Right ventricle myocardium superior (tissue), 1 donor: ENCODE measurements around the gene ITGB3BP. TPM values are rescaled to one million over a fixed set of nuclear protein-coding genes. Genes with fewer than 3 reads are reported as not detected.
"Not testable (repeated sequence)": the region's sequence is repeated elsewhere in the genome, so short reads cannot be mapped to it uniquely, and the experiment has no call there.

Experiments used
- ATAC-seq: fragments of 200-7000 bp; cut with Tn5 transposase; one replicate; pipeline ENCODE4 v1.9.1; 2020; ENCODE audit warnings: mild to moderate bottlenecking; ENCODE audit not compliant: poor library complexity
- DNase-seq: peaks from one replicate; pipeline ENCODE4 v3.0.0-alpha.2; 2020
- intact Hi-C: fragments of 100-400 bp; cut with DNase I; formaldehyde crosslinking; loops from one replicate; pipeline ENCODE4 v1.11.2; 2022
- long read RNA-seq: library from polyadenylated mRNA; unstranded; transcript quantifications from one replicate; pipeline ENCODE4 v2.0.0, GENCODE V29; 2021
- total RNA-seq: library from RNA; stranded (reverse); fragmentation: NEBNext Ultra II Directional; extraction: Animal tissue kit (Norgen Biotek cat#: 25700); gene quantifications from one replicate; pipeline ENCODE4 v1.2.1, GENCODE V29; 2021
- donor health status: DM: no; HTN: yes; CAD: no; lungs with severe emphysema.

ITGB3BP gene, protein sequence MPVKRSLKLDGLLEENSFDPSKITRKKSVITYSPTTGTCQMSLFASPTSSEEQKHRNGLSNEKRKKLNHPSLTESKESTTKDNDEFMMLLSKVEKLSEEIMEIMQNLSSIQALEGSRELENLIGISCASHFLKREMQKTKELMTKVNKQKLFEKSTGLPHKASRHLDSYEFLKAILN
- 8.4 TPM for total RNA-seq
- long read RNA-seq, partial matches to known transcripts, result 0 of 5 reads
- long read RNA-seq, other reads (novel, unspliced or antisense), result 3 of 5 reads

DNA sequence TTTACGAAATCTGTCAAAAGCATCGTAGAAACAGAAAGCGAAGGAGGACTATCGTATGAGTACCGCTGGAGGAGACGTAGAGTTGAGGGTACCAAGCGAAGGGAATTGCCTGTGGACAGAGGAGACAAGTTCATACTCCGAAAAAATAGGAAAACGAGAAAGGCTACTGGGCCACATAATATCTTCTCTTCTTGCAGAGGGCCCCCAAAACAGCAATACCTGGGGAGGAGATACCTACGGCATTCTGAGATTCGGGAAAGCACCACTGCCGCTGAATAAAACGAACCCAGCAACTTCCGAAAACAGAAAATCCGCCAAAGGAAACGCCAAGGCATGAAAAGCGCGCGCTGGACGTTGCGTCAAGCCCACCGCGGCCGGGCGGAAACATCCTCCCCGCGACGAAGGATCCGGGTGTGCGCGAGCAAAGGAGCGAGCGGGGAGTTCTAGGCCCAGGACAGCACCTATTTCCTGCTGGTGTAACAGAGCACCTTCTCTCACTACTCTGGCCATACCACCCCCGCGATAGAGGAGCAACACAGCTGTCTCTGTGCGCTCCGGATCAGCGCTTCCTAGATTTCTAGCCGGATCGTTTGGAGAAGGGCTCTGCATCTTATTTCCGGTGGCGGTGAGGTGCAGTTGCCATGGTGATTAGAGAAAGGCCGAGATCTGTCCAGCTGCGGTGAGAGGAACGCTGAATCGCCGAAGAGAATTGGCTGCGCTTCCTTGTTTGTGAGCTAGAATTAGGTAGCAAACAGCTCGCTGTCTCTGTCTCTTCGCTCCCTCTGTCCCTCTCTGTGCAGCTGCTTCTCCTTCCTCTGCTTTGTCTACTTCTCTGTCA lies at the start of gene ITGB3BP, which contains the start of gene EFCAB7:
Gene ITGB3BP (minus strand): TSS at position 335 of the 838 bp plus-strand sequence. CDS start 92 bp downstream, at position 243.
Gene EFCAB7 (plus strand): TSS at position 635 of the 838 bp plus-strand sequence. CDS start 2,048 bp downstream, outside the sequence.
- intact Hi-C loops, result no loop called here
- ATAC-seq (peak; percentile 95), DNase-seq (peak; percentile 85)

DNA sequence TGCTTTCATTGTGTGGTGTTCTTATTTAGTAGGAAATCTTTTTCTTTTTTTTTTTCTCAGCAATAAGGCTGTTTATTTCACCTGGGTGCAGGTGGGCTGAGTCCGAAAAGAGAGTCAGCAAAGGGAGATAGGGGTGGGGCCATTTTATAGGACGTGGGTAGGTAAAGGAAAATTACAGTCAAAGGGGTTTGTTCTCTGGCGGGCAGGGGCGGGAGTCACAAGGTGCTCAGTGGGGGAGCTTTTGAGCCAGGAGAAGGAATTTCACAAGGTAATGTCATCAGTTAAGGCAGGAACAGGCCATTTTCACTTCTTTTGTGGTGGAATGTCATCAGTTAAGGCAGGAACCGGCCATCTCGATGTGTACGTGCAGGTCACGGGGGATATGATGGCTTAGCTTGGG lies 49.7 kb upstream of the ITGB3BP start:
- intact Hi-C loops, ATAC-seq, DNase-seq: not testable (repeated sequence)

DNA sequence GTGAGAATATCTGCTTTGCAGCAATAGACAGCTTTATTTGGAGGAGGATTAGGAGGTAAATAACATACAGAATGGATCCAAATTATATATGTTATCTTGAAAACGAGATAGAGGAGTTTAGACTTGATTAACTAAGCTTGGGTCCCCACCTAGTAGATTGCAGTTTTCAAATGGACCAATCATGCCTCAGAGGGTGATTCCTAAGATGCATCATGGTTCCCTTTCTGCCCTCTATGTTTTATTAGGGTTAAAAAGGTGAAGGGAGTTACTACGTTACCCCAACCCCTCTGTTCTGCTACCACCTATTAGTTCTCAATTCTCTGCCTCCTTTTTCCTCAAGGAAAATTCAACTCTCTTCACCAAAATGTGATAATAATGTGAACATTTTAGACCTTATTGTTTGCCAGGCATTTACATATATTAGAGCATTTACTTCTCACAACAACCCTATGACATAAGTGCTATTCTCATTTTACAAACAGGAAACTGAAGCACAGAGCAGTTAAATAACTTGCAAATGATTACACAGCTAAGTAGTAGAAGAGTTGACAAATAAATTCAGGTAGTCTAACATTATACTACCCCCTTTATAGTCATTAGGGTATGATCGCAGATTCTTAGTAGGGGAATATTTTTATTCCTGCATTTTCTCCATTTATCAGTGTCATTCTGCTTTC lies 46.8 kb upstream of the ITGB3BP start:
- intact Hi-C loops, result no loop called here
- DNase-seq (no peak), ATAC-seq (no peak)

DNA sequence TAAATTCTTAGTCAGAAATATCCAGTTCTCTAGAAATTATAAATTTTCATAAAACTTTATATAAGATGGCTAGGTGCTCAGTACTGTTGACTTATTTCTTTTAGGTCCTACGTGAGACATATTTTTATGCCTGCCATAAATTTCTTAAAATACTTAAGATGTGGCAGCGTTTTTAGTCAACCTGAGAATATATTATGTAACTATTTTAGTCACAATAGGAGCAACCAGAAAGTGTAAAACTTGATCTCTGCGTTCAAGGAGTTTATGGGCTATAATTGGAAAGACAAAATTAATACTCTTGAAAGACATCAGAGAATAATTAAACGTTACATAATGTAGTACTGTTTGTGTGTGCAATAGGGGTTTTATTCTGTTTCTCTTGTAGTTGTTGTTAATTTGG lies 46.0 kb upstream of the ITGB3BP start:
- DNase-seq (no peak), ATAC-seq (no peak)
- intact Hi-C loops, result no loop called here

DNA sequence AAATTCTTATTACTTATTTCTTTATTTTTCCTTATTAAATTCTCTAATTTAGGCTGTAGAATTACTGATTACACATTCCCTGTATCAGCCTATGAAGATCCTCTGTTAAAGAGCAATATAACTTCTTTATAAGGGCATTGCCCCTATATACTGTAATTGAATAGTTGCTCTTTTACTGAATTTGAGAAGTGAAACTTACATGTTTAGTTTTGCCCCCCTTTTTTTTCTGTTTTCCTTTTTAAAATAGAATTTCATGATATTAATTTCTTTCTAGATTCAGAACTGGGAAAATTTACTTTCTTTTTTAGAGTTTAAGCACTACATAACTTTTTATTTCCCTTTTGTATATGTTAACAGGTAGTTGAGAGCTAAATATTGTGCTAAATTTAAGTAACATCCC lies 40.7 kb upstream of the ITGB3BP start:
- ATAC-seq (no peak), DNase-seq (no peak)
- intact Hi-C loops, result no loop called here

DNA sequence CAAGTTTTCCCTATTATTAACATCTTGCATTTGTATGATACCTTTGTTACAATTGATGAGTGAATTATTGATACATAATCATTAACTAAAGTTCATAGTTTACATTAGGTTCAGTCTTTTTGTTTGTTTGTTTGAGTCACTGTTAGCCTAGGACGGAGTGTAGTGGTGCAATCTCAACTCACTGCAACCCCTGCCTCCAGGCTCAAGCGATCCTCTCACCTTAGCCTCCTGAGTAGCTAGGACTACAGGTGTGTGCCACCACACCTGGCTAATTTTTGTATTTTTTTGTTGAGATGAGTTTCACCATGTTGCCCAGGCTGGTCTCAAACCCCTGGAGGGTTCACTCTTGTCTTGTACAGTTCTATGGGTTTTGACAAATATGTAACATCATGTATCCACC lies 36.3 kb upstream of the ITGB3BP start:
- intact Hi-C loops, result no loop called here
- ATAC-seq (no peak), DNase-seq (no peak)

DNA sequence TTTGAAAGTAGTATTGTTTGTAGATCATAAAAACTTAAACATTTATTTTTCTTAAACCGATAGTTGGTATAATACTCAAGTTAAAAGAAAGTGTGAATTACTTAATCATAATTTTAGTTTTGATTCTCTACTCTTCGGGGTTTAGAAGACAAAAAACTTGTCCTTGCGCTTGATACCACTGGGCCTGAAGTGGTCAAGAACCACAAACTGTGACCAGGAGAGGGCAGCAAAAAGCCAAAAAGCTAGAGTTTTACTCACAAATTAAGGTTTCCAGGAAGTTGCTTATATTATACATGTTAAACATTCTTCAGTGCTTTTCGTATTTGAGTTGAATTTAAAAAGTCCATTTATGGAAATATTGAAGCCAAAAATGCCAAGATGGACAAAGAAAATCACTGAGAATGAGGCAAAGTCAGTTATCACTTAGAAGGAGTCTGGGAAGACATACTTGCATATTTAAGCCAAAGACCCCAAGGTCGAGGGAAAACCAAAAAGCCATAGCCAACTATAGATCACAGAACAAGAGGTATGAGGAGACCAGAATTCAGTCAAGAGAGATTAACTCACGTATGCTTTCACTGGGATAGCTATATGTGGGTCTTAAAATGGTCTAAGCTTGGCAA lies 34.5 kb upstream of the ITGB3BP start:
- DNase-seq (no peak), ATAC-seq (no peak)
- intact Hi-C loops, result no loop called here

DNA sequence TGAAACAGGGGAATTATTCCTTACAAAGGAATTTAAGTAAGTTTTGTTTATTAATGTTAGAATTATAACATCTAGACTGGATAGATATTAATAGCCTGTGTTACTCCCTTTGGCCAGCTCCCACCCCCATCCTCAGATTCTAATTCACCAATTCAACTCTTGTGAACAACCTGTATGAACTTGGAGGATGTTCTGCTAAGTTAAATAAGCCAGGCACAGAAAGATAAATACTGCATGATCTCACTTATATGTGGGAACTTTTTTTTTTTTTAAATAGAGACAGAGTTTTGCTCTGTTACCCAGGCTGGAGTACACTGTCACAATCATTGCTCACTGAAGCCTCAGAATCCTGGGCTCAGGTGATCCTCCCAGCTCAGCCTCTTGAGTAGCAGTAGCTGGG lies 32.5 kb upstream of the ITGB3BP start:
- DNase-seq (no peak), ATAC-seq (no peak)
- intact Hi-C loops, result no loop called here

DNA sequence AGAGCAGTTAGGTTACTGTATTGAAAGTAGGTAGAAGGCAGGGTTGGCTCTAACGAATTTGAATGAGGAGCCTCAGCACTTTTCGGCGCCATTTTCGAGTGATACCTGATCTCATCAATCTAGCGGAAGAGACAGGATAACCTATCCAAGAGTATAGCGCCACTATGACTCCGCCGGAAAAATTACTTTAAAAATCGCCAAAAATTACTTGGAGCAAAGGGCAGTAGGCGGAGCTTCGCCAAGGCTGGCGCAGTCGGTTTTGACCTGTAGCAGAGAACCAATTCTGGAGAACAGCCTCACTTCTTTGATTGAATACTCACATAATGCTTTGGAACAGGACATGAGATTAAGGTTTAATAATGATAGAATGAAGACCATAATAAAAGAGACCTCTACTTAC lies 25.9 kb upstream of the ITGB3BP start:
- ATAC-seq, result no peak
- intact Hi-C loops, result no loop called here
- no peak for DNase-seq

DNA sequence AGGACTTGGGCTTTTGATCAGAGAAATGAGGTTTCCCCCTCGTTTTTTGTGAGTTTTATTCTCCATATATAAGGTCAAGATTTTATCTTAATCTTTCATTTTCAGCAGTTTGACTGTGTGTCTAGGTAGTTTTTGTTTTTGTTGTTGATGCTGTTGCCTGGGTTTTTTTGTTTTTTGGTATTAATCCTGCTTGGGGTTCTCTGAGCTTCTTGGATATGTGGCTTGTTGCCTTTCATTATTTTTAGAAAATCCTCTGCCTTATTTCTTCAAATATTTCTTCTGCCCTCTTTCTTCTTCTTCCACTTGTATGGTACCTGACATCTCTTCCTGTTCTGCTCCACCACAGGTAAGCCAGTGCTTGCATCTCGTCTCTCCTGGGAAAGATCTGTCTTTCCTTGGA lies 25.3 kb upstream of the ITGB3BP start:
- intact Hi-C loops, result no loop called here
- no peak for ATAC-seq
- no peak for DNase-seq

DNA sequence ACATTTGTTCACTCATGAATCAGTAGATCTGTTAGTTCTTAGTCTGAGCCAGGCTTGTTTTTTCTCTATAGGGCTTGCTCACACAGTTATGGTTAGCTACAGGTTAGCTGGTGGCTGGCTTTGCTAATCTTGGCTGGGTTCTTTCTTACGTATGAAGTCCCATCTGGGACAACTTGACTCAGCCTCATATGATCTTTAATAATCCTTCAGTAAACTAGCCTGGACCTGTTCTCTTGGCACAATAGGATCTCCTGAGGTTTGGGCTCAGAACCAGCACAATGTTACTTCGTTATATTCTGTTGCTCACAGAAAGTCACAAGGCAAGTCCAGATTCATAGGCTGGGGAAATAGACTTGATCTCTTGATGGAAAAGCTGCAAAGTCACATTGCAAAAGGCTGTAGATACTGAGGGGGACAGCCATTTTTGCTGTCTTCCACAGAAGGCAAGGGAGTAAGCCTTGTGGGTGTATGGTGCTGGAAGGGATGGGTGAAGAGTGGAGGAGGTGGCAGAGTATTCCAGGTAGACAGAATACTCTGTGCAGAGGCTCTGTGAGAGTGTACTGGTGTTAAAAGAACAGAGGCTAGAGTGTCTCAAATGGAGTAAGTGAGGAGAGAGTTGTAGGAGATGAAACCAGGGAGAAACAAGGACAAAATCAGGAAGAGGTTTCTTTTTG lies 24.7 kb upstream of the ITGB3BP start:
- ATAC-seq (peak; percentile 49), DNase-seq (no peak)
- intact Hi-C loops, result no loop called here

DNA sequence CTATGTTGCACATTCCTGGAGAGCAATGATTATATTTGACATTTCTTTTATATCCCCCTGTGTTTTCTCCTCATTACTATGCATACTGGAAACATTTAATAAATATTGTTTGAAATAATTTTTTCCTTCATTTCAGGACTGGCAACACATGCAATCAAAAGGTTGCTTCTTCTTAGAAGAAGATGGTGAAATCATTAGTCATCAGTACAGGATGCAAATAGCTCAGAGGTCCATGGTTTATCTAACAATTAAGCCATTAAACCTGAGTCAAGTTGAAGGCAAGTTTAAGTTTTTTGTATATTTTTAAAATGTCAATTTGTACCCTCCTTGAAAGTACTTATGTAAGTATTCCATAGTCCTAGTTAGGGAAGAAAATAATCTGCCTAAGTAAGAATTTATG lies 22.8 kb upstream of the ITGB3BP start:
- DNase-seq (no peak), ATAC-seq (no peak)
- intact Hi-C loops, result no loop called here

DNA sequence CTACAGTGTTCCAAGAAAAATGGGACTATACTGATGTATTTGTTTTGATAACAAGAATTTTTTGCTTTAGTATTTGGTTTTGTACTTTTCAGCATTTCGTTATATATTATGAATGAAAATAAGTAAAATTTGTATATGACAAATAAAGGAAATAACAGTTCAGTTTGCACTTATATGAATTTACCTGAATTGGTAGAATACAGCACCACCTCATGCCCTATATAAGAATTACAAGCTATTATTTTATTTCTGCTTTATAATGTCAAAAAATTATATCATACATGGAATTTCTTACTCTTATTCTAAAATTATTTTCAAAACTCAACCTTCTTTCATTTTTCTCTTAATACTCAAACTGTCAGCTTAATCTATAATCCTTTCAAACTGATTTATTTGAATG lies 14.9 kb upstream of the ITGB3BP start:
- ATAC-seq (no peak), DNase-seq (no peak)
- intact Hi-C loops, result no loop called here

DNA sequence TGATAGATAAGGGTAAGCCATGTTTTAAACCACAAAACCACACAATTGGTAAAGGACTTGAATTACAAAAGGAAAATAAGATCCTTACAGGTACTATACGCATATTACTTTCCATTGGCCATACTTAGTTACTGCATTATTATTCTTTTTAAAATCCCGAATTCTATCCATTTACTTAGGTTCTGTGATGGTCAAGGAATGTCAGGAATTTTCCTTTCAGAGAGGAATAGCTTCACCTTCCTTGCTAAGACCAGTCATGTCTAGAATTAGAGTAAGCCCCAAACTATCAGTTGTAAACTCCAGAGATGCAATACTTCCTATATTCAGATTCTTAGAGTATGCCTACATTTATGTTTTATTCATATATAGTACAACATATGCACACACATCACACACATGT lies 14.0 kb upstream of the ITGB3BP start:
- DNase-seq, result no peak
- intact Hi-C loops, result no loop called here
- ATAC-seq, result no peak

DNA sequence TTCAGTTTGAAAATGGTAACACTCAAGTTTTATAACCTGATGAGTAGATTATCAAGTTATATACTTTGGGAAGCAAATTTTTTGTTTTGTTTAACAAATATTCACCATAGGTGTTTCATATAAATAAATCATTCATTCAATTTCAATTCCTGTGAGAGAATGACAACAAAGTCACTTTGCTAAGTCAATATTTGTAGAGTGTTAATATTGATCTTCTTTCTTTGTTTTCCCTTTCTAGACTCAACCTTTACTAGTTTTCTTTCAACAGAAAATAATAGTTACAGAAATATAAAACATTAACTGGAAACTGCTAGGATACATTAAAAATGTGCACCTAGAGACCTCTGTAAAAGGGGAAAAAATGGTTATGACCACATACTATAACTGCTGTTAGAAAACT lies 11.4 kb upstream of the ITGB3BP start:
- ATAC-seq, result no peak
- intact Hi-C loops, result no loop called here
- no peak for DNase-seq

DNA sequence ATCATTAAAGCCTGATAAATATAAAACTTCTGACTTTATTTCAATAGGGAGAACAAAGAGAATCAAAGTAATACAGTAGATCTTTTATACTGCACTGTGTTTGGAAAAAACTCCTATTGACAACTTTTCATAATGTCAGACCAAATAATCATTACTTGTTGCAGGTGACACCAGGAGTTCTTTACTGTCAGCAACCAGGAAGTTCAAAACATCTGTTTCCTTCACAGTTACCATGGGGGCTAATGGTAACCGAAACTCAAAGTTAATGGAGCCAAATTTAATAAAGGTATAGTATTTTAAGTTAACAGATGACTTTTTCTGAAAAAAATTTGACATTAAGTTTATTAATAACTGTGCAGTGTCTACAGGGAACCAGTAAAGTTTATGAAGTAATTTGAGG lies 10.9 kb upstream of the ITGB3BP start:
- no peak for ATAC-seq
- DNase-seq, result no peak
- intact Hi-C loops, result no loop called here

DNA sequence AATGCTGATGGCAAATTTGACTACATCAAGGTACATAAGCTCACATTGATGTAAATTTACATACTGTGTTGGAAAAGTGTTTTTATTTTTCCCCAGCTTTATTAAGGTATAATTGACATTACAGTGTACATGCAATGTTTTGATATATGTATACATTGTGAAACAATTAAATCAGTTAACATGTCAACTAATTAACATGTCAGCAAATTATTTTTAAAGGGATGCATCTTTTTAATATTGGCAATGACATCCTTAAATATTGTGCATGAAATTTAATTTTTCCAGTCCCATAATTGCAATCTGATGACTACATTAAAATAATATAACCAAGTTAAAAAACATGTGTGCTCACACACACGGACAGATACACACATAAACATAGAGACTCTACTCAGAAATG lies 9.7 kb upstream of the ITGB3BP start:
- DNase-seq, result no peak
- no peak for ATAC-seq
- intact Hi-C loops, result no loop called here

DNA sequence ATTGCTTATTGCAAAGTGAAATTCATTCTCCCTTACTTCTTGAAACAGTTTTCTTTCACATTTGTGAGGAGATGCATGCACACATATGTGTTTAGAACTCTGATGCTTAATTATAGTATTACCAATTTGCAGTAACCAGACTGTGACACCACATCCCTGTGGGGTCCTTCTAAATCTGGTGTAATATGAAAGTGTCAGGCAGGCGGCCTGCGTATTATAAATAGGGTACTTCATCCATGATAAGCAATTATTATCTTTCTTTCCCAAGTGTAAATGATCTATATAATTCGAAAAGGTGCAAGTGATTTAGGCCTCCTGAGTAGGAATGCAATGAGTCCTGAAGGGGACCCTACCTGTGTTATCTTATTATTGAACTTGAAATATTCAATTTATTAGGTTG lies 1.2 kb upstream of the ITGB3BP start:
- intact Hi-C loops, result no loop called here
- ATAC-seq (no peak), DNase-seq (no peak)

DNA sequence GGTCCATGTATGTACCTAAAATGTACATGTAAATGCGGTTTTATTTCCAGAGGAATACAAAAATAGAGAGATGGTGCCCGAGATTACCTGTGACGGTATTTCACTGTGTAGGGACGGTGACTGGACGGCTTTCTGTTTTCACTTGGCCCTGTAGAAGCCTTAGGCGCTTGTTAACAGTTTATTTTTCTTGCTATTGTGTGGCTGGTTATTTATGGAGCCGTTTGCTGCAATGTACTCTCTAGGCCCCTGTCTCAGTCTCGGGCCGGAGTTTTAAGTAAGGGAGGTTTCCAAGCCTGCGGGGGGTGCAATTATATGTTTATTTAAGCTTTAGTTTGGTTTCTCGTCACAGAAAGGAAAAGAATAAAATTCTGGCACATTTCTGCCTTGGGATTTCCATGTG lies 713 bp upstream of the ITGB3BP start:
- intact Hi-C loops, result no loop called here
- DNase-seq, result no peak
- peak; percentile 64 for ATAC-seq
